ENCODE results near the gene SH3GLB1.

GRCh38 chr1:86695400-86695799, 9.0 kb upstream of the SH3GLB1 start:
- TF ChIP-seq EP300 (IDR thresholded peaks at IDR 0.05) = no peak
- no peak for TF ChIP-seq POLR2A (IDR thresholded peaks at IDR 0.05)
- TF ChIP-seq CTCF (IDR thresholded peaks at IDR 0.05) = no peak

Measured in ovary (tissue), 3 donors.